Muscle layer of duodenum (tissue), 2 donors: ENCODE measurements around the gene FAM227B.
"Not testable (repeated sequence)": the region's sequence is repeated elsewhere in the genome, so short reads cannot be mapped to it uniquely, and the experiment has no call there.

Experiments
- H3K27ac ChIP-seq: one replicate; pipeline ENCODE4 v1.7.0; 2013; ENCODE audit warnings: mild to moderate bottlenecking, low read length
- H3K27me3 ChIP-seq: one replicate; pipeline ENCODE4 v1.7.0; 2013; ENCODE audit warnings: low read depth, mild to moderate bottlenecking, control low read depth, low read length
- H3K36me3 ChIP-seq, 2 donors: one replicate each; pipeline ENCODE4 v1.7.0; 2013; ENCODE audit warnings: low read length in 2 of 2, control low read depth in 1 of 2, mild to moderate bottlenecking in 1 of 2; ENCODE audit not compliant: insufficient read depth in 2 of 2, control insufficient read depth in 1 of 2
- H3K4me1 ChIP-seq, 2 donors: one replicate each; pipeline ENCODE4 v1.7.0; 2013; ENCODE audit warnings: low read length in 2 of 2, mild to moderate bottlenecking in 2 of 2, control low read depth in 1 of 2, moderate library complexity in 1 of 2; ENCODE audit not compliant: insufficient read depth in 2 of 2, control insufficient read depth in 1 of 2
- H3K4me3 ChIP-seq, 2 donors: one replicate each; pipeline ENCODE4 v1.7.0; 2013; ENCODE audit warnings: low read length in 2 of 2, low read depth in 1 of 2, mild to moderate bottlenecking in 1 of 2
- H3K9me3 ChIP-seq, 2 donors: one replicate each; pipeline ENCODE4 v1.7.0; 2013; ENCODE audit warnings: low read length in 2 of 2, control low read depth in 1 of 2, mild to moderate bottlenecking in 1 of 2; ENCODE audit not compliant: control insufficient read depth in 1 of 2
- donor health status: healthy.

Gene FAM227B

DNA sequence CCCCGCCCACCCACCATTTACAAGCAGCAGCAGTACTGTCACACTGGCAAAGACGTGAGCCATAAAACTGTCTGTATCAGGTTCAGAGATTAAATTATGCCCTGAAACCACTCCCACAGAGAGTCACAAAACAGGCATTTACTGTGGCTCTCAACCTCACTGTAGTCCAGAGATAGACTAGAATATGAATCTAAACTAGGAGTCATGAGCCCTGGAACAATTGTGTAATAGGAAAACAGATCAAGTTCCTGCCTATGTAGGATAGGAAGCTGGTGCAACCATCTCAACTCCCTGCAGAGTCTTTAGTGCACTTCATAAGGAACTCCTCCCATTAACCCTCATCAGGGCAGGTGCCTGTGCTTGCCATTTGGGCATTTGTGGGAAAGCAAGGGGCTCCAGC, 61.7 kb downstream of the FAM227B start:
- Histone ChIP-seq H3K9me3 (peaks cover 7 to 13% of the 10 kb centered on the region in 2 donors), H3K4me3 (no peak overlapping the region), H3K36me3 (no peaks in the 10 kb centered on the region), H3K27me3 (no peaks in the 10 kb centered on the region), H3K4me1 (no peaks in the 10 kb centered on the region), H3K27ac (no peak overlapping the region)

DNA sequence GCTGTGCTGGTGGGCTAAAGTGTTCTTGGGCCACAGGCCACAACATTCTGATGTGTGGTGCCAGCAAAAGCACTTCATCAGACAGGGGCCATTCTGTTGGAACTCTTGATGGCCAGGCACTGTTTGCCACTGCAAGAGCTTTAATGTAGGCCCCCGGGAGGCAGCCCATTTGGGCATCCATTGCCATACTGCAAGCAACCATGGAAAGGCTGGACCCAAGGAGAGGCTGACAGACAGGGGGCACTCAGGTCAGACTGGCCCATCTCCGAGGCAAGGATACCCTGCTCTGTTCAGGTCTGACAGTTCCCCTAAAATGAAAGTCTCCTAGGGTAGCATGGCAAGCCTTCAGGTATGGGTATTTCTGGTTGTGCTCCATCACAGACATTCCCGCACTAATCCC, 64.2 kb downstream of the FAM227B start:
- H3K4me3 ChIP-seq, result no peak overlapping the region
- H3K36me3 ChIP-seq, result no peaks in the 10 kb centered on the region
- no peak overlapping the region for H3K27ac ChIP-seq
- H3K27me3 ChIP-seq, result no peaks in the 10 kb centered on the region
- peaks cover 0 to 13% of the 10 kb centered on the region in 2 donors for H3K9me3 ChIP-seq
- H3K4me1 ChIP-seq, result no peaks in the 10 kb centered on the region

DNA sequence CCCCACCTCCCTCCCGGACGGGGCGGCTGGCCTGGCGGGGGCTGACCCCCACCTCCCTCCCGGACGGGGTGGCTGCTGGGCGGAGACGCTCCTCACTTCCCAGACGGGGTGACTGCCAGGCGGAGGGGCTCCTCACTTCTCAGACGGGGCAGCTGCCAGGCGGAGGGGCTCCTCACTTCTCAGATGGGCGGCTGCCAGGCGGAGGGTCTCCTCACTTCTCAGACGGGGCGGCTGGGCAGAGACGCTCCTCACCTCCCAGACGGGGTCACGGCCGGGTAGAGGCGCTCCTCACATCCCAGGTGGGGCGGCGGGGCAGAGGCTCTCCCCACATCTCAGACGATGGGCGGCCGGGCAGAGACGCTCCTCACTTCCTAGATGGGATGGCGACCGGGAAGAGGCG, 70.3 kb downstream of the FAM227B start:
- H3K27ac ChIP-seq, H3K27me3 ChIP-seq, H3K36me3 ChIP-seq, H3K4me3 ChIP-seq, H3K4me1 ChIP-seq: not testable (repeated sequence)
- H3K9me3 ChIP-seq, result peaks cover 0 to 10% of the 10 kb centered on the region in 2 donors

DNA sequence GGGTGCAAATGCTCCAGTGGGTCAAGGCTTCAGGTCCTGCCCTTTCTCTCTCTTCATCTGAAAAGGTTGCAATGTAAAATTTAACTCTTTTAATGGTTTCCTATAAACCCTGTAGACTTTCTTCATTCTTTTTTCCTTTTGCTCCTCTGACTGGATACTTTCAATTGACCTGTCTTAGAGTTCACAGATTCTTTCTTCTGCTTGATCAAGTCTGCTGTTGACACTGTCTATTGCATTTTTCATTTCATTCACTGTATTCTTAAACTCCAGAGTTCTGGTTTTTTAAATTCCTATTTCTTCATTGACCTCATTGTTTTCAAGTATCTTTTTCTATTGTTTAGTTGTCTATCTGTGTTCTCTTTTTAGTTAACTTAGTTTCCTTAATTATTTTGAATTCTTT, 82.1 kb downstream of the FAM227B start:
- H3K4me3 ChIP-seq, result no peak overlapping the region
- H3K36me3 ChIP-seq, result no peaks in the 10 kb centered on the region
- no peaks in the 10 kb centered on the region for H3K4me1 ChIP-seq
- peaks cover 0 to 20% of the 10 kb centered on the region in 2 donors for H3K9me3 ChIP-seq
- no peak overlapping the region for H3K27ac ChIP-seq
- H3K27me3 ChIP-seq, result no peaks in the 10 kb centered on the region

DNA sequence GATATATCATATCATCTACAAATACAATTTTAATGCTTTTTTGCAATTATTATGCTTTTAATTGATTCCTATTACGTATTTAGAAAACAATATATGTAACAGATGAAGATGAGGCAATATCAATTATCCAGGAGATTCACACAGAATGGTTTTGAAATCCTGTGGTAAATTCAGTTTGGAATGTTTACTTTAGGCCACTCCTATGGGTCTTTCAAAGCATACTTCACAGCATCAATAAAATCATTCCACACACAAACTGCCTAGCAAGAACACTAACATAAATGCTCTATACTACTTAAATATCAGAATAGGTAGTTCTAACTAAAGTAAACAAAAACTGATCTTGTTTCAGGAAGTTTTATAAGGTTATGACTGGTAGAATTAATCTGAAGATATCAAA, 90.5 kb downstream of the FAM227B start:
- Histone ChIP-seq H3K36me3 (no peaks in the 10 kb centered on the region), H3K27me3 (no peaks in the 10 kb centered on the region), H3K4me1 (no peaks in the 10 kb centered on the region), H3K27ac (no peak overlapping the region), H3K9me3 (peaks cover 0 to 6% of the 10 kb centered on the region in 2 donors), H3K4me3 (no peak overlapping the region)

DNA sequence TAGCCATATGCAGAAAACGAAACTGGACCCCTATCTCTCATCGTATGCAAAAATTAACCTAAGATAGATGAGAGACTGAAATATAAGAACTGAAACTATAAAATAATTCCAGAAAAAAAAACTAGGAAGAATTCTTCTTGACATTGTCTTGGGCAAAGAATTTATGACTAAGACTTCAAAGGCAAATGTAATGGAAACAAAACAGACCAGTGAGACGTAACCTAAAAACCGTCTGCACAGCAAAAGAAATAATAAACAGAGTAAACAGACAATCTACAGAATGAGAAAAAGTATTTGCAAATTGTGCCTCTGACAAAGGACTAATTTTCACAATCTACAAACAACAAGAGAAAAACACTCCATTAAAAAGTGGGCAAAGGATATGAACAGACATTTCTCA, 92.3 kb downstream of the FAM227B start:
- Histone ChIP-seq H3K27me3 (no peaks in the 10 kb centered on the region), H3K36me3 (no peaks in the 10 kb centered on the region), H3K27ac (no peak overlapping the region), H3K4me1 (no peaks in the 10 kb centered on the region), H3K4me3 (no peak overlapping the region), H3K9me3 (peaks cover 0 to 2% of the 10 kb centered on the region in 2 donors)

DNA sequence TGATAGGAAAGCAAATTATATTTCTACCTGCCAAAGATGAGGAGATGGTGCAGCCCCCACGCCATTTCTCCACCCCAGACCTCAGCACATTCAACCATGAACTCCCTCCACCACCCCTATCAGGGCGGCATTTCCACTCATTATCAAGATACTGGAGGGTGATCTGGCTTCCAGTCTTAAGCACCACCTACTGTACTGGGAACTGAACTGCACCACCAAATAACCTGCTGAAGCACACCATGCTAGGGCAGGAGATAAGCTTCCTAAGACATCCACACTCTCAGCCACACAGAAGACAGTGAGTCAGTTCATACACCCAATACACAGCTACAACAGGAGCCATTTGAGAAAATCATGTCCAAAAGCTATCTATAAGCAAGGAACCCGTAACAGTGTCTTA, 98.8 kb downstream of the FAM227B start:
- Histone ChIP-seq H3K27me3 (no peaks in the 10 kb centered on the region), H3K4me1 (no peaks in the 10 kb centered on the region), H3K4me3 (no peak overlapping the region), H3K36me3 (no peaks in the 10 kb centered on the region), H3K9me3 (peaks cover 0 to 5% of the 10 kb centered on the region in 2 donors), H3K27ac (no peak overlapping the region)

DNA sequence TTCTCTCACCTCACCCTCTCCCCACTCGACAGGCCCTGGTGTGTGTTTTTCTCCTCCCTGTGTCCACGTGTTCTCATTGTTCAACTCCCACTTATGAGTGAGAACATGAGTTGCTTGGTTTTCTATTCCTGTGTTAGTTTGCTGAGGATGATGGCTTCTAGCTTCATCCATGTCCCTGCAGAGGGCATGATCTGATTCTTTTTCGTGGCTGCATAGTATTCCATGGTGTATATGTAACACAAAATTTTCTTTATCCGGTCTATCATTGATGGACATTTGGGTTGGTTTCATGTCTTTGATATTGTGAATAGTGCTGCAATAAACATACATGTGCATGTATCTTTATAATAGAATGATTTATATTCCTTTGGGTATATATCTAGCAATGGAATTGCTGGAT, 107.9 kb downstream of the FAM227B start:
- not testable (repeated sequence) for H3K4me1 ChIP-seq, H3K9me3 ChIP-seq, H3K27ac ChIP-seq, H3K36me3 ChIP-seq, H3K27me3 ChIP-seq, H3K4me3 ChIP-seq

DNA sequence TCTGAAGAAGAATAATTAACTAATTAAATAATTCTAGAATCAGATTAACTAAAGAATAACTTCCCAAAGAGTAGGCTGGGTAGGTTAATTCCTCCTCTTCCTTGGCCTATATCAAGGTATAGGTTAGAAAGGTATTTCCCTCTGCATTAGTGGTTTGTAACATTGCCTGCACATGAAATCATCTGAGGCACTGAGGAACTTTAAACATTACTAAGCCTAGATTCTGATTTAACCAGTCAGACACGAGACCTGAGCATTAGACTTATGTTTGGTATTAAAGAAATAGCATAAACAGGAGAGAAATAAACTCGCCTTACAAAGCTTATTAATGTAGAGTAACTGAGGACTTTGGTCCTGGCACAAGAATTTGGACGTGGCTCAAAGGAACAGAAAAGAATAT, 113.4 kb downstream of the FAM227B start:
- Histone ChIP-seq H3K27ac (no peak overlapping the region), H3K27me3 (no peaks in the 10 kb centered on the region), H3K9me3 (peaks cover 0 to 6% of the 10 kb centered on the region in 2 donors), H3K4me1 (no peaks in the 10 kb centered on the region), H3K4me3 (no peak overlapping the region), H3K36me3 (no peaks in the 10 kb centered on the region)

DNA sequence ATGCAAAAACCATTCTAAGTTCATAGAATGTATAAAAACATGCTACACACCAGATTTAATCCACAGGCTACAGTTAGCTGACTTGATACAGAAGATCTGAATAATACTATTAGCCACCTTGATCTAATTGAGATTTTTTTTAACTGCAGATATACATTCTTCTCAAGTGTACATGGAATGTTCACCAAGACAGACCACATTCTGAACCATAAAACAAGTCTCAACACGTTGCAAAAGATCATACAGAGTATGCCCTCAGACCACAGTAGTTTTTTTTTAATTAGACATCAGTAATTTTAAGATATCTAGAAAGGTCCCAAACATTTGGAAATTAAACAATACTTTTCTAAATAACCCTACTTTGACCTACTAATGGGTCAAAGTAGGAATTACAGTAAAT, 114.3 kb downstream of the FAM227B start:
- Histone ChIP-seq H3K27me3 (no peaks in the 10 kb centered on the region), H3K36me3 (no peaks in the 10 kb centered on the region), H3K4me1 (no peaks in the 10 kb centered on the region), H3K4me3 (no peak overlapping the region), H3K27ac (no peak overlapping the region), H3K9me3 (peaks cover 0 to 12% of the 10 kb centered on the region in 2 donors)

DNA sequence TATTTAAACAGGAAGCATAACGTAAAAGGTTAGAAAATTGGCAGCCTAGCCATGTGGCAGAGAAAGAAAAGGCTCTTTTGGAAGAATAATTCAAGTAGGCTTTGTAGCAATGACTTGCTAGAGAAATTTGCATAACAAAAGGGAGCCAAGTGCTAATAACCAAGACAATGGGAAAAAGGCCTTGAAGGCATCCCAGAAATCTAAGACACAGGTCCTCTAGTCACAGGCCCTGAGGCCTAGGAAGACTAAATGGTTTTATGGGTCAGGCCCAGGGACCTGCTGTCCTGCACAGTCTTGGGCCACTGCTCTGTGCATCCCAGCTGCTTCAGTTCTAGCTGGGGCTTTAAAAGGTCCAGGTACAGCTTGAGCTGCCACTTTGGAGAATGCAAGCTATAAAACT, 119.0 kb downstream of the FAM227B start:
- H3K4me3 ChIP-seq, result no peak overlapping the region
- peaks cover 0 to 3% of the 10 kb centered on the region in 2 donors for H3K4me1 ChIP-seq
- no peaks in the 10 kb centered on the region for H3K27me3 ChIP-seq
- H3K9me3 ChIP-seq, result peaks cover 0 to 12% of the 10 kb centered on the region in 2 donors
- no peaks in the 10 kb centered on the region for H3K36me3 ChIP-seq
- H3K27ac ChIP-seq, result no peak overlapping the region

DNA sequence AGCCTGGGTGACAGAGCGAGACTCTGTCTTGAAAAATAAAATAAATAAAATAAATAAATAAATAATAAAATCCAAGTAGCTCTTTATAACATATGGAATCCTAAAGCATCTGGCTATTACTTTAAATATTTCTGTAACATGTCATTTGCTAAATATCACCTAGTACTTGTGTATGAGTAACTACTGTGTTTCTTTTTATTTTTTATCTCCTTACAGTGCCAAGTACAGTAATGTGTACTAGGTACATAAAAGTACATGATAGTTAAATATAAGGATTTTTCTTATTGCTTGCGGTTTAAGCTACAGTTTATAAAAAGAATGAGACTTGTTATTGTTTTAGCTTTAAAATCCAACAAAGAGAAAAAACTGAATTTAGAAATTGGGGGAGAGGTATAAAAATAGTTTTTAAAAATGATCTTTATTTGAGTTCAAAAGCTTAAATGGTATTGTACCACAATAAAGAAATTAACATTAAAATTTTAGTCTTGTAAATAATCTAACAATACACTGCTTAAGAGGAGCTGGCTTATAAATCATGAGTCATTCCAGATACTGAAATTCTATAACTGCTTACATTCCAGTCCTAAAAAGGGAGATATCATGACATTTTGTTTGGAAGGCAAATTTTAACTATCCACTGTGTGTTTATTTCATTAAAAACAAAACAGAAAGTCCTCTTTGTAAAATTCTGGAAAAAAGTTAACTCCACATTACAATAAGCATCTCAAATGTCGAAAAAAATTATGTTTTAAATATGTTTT, 124.4 kb downstream of the FAM227B start:
- peaks cover 0 to 16% of the 10 kb centered on the region in 2 donors for H3K4me1 ChIP-seq
- no peak overlapping the region for H3K4me3 ChIP-seq
- H3K9me3 ChIP-seq, result no peaks in the 10 kb centered on the region
- no peak overlapping the region for H3K27ac ChIP-seq
- H3K27me3 ChIP-seq, result no peaks in the 10 kb centered on the region
- no peaks in the 10 kb centered on the region for H3K36me3 ChIP-seq
